ENCODE measurements around the gene IL10RA. TPM values are rescaled to one million over a fixed set of nuclear protein-coding genes. Genes with fewer than 3 reads are reported as not detected.

Gene IL10RA
- total and polyA plus RNA-seq, 9 of the 15 experiments (the other 6 are each of a cell fraction or from before 2014, with no cell fraction given), result 0.17 to 17.3 (median 2.9) TPM

GRCh38 chr11:118001494-118001971, 15.3 kb downstream of the IL10RA start (continued):
- TF ChIP-seq PBX2 (CRISPR knock-in tag; IDR thresholded peaks at IDR 0.05; ENCODE audit: low read depth), result no peak
- peak; percentile 68 for TF ChIP-seq PBX2 (tag; conservative IDR thresholded peaks at IDR 0.05; ENCODE audit: low read depth)
- TF ChIP-seq HCFC1 (IDR thresholded peaks at IDR 0.05; ENCODE audit: low read depth, low read length), result no peak
- no peak for TF ChIP-seq MITF (IDR thresholded peaks at IDR 0.05)
- TF ChIP-seq ZNF274 (IDR thresholded peaks at IDR 0.05; ENCODE audit: borderline replicate concordance, low read depth, low read length), result no peak
- no peak for TF ChIP-seq MAFG (tag; conservative IDR thresholded peaks at IDR 0.05)
- TF ChIP-seq ZFP91 (CRISPR knock-in tag; IDR thresholded peaks at IDR 0.05), result peak; percentile 74
- no peak for TF ChIP-seq SP2 (IDR thresholded peaks at IDR 0.05; ENCODE audit: extremely low read depth, low read depth, low read length, poor library complexity, severe bottlenecking)
- TF ChIP-seq ZNF282 (CRISPR knock-in tag; IDR thresholded peaks at IDR 0.05), result no peak
- TF ChIP-seq CBX3 (IDR thresholded peaks at IDR 0.05; ENCODE audit: borderline replicate concordance in 1 of 2, low read length in 2 of 2), result no peak
- no peak for TF ChIP-seq ZBTB26 (CRISPR knock-in tag; IDR thresholded peaks at IDR 0.05)
- TF ChIP-seq GTF2E2 (tag; IDR thresholded peaks at IDR 0.05), result peak; percentile 3; the same call in 1 of the 2 replicates
- TF ChIP-seq TFAP4 (CRISPR knock-in tag; IDR thresholded peaks at IDR 0.05; ENCODE audit: borderline replicate concordance), result no peak
- 0 out of 2 replicates have a peak, but pooled peaks have one; percentile 15 for TF ChIP-seq HDAC2 (IDR thresholded peaks at IDR 0.05)
- TF ChIP-seq CTBP1 (IDR thresholded peaks at IDR 0.05; ENCODE audit: borderline replicate concordance), result no peak
- TF ChIP-seq ZNF511 (CRISPR knock-in tag; IDR thresholded peaks at IDR 0.05), result no peak
- TF ChIP-seq ZNF253 (CRISPR knock-in tag; conservative IDR thresholded peaks at IDR 0.05), result no peak
- peak; percentile 23; the same call in 1 of the 2 replicates for TF ChIP-seq STAT5A (IDR thresholded peaks at IDR 0.05; ENCODE audit: borderline replicate concordance, low read length)
- peak; percentile 71 for TF ChIP-seq ERF (CRISPR knock-in tag; IDR thresholded peaks at IDR 0.05)
- no peak for TF ChIP-seq KLF1 (tag; IDR thresholded peaks at IDR 0.05)
- TF ChIP-seq TAF15 (IDR thresholded peaks at IDR 0.05; ENCODE audit: low read depth, low read length), result no peak
